Activated naive CD4-positive, alpha-beta T cell treated with Interleukin-2 at 50 U/mL for 16 hours (primary cell): ENCODE results near the gene SPTBN2.

ENCODE experiments used
- DNase-seq: peaks from one replicate; pipeline ENCODE4 v3.0.0-alpha.2; 2020

The SPTBN2 gene

DNA sequence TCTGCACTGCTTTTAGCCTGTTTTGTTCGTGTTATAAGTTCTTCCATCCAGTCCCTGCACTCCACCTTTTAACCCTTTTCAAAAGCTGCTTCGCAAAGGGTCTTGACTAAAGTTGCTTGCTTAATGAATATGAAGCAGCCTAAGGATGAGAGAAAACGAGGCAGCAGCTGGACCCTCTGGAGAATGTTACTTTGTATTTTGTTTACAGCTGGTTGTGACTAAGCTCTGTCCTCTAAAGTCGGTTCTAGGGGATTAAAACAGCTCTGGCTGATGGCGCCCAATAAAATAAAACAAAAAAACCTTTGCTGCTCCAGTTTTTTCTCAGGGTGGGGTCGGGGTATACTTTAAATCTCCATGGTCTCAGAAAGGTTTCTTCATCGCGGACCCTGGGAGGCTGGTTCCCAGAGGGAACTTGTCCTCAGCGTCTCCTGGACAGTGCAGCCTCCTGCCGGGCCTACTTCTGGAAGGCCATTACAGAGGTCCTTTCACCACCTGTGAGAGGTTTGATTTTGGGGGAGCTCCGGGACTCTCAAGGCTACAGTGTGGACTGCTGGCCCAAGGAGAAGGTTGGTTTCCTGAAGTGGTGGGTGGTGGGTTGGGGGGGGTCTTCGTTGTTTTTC lies 91.3 kb downstream of the SPTBN2 start:
- no peak for DNase-seq

DNA sequence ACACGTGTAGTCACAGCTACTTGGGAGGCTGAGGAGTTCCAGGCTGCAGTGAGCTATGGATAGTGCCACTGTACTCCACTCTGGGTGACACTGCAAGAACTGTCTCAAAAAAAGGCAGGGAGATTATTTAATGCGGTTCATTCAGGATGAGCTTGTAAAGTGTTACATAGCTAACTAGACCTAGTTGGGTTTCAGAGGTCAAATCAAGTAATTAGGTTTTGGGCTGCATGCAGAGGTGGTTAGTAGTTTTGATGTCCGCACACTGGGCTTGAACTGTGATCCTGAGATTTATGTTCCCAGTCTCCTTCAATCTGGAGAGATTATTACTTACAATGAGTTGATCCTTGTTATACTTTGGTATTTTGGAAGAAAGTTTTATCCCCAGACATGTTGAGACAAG lies 92.6 kb downstream of the SPTBN2 start:
- DNase-seq: no peak
